ENCODE measurements around the gene WWTR1.

Gene WWTR1

DNA sequence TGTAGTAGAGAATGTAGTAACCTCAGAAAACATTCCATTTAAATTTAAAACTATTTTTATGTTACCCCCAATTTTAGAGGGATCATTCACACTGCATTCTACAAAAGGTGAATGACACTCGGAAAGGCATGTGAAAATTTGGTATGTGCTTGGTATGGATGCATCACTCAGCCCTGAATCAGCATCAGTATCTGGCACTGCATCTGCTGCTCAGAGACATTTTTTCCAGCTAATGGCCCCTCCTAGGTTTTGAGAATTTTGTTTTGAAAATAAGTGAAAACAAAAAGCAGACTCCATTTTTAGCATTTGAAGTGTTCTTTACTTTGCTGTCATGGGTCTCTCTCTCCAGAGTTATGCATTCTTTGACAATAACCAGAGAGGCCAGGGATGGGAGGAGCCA, 15.6 kb upstream of the WWTR1 start:
- H3K27ac ChIP-seq (ENCODE audit: low read depth, low read length) = no peak overlapping the region
- no peaks in the 10 kb centered on the region for H3K4me1 ChIP-seq (ENCODE audit: insufficient read depth, low read length)
- H3K27me3 ChIP-seq (ENCODE audit: control insufficient read depth in 1 of 2, insufficient read depth in 2 of 2, low read length in 2 of 2) = no peaks in the 10 kb centered on the region
- H3K36me3 ChIP-seq (ENCODE audit: insufficient read depth, low read length) = no peaks in the 10 kb centered on the region
- no peak overlapping the region for H3K9ac ChIP-seq (ENCODE audit: low read length)
- H3K4me3 ChIP-seq (ENCODE audit: low read depth in 1 of 2, low read length in 2 of 2) = no peak overlapping the region
- no peaks in the 10 kb centered on the region for H3K9me3 ChIP-seq (ENCODE audit: low read length)

DNA sequence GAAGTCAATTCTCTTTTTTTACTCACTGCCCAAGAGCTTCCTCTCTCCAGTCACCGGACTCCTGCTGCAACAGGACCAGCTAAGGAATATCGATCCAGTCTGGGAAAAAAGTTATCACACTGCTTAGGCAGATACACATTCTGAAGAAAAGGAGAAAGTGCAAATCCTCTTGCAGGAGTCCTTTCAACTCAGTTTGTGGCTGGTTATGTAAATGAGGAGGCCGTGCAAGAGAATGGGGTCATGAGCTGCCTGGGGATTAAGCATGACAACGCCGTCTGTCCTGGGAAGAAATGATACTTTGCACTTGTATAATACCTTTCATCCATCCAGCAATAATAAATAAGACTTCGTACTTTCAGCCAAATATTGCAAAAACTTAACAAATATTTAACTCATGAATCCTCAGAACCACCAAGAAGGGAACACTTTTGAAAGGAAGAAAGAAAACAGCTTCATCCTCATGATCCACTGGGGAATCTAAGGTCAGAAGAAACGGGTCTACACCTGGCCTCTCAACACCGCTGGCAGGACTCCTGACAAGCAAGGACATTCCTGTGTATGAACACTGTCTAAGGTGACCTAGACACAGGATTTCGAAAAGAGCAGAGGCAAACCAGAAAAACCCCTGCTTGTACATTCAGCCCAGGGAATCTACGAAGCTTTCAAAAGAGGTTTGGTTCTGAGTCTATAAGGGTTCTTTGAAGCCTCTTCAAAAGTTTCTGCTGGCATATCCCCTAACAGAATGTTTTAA, 13.1 kb upstream of the WWTR1 start:
- Histone ChIP-seq H3K27ac (ENCODE audit: low read depth, low read length) (no peak overlapping the region), H3K4me3 (ENCODE audit: low read depth in 1 of 2, low read length in 2 of 2) (no peak overlapping the region), H3K27me3 (ENCODE audit: control insufficient read depth in 1 of 2, insufficient read depth in 2 of 2, low read length in 2 of 2) (no peaks in the 10 kb centered on the region), H3K4me1 (ENCODE audit: insufficient read depth, low read length) (no peaks in the 10 kb centered on the region), H3K9me3 (ENCODE audit: low read length) (no peaks in the 10 kb centered on the region), H3K9ac (ENCODE audit: low read length) (no peak overlapping the region), H3K36me3 (ENCODE audit: insufficient read depth, low read length) (no peaks in the 10 kb centered on the region)

DNA sequence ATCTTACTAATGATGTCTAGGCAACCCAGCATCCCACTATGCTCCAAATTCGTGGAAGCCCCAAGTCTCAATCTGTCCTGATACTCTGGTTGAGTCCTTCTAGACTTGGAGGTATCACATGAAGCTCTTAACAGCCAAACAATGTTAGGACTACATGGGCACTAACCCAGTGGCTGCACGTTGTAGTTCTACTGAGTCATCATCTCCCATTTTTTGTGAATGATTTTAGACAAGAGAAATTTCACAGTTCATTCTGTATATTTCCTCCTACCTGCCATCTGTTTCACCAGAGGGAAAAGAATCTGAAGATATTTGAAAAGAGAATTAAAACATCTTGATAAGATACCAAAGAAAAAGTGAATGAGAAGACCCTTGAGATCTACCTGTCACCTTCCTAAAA, 9.8 kb upstream of the WWTR1 start:
- Histone ChIP-seq H3K27me3 (ENCODE audit: control insufficient read depth in 1 of 2, insufficient read depth in 2 of 2, low read length in 2 of 2) (no peaks in the 10 kb centered on the region), H3K4me3 (ENCODE audit: low read depth in 1 of 2, low read length in 2 of 2) (no peak overlapping the region), H3K36me3 (ENCODE audit: insufficient read depth, low read length) (no peaks in the 10 kb centered on the region), H3K9me3 (ENCODE audit: low read length) (no peaks in the 10 kb centered on the region), H3K4me1 (ENCODE audit: insufficient read depth, low read length) (no peaks in the 10 kb centered on the region), H3K9ac (ENCODE audit: low read length) (no peak overlapping the region), H3K27ac (ENCODE audit: low read depth, low read length) (no peak overlapping the region)

DNA sequence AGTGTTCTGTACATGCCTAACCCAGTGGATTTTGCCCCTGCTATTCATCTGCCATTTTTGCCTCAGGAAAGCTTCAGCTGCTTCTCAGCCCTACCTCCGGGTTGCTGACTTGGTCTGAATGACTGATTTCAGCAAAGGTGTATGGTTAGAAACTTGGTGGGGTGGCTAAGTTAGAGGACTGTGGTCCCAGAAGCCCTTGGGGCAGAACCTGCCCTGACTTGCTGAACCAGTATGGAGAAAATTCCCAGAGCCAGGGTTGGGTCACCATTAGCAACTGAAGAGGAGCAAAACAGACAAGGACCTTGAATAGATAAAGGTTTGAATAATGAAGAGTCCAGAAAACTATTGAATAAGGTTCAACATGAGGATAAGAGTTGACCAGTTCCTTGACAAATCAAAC, 6.1 kb upstream of the WWTR1 start:
- H3K9me3 ChIP-seq (ENCODE audit: low read length) = no peaks in the 10 kb centered on the region
- H3K9ac ChIP-seq (ENCODE audit: low read length) = no peak overlapping the region
- H3K27ac ChIP-seq (ENCODE audit: low read depth, low read length) = no peak overlapping the region
- H3K27me3 ChIP-seq (ENCODE audit: control insufficient read depth in 1 of 2, insufficient read depth in 2 of 2, low read length in 2 of 2) = no peaks in the 10 kb centered on the region
- H3K4me1 ChIP-seq (ENCODE audit: insufficient read depth, low read length) = peaks cover 11% of the 10 kb centered on the region
- no peak overlapping the region for H3K4me3 ChIP-seq (ENCODE audit: low read depth in 1 of 2, low read length in 2 of 2)
- H3K36me3 ChIP-seq (ENCODE audit: insufficient read depth, low read length) = no peaks in the 10 kb centered on the region

DNA sequence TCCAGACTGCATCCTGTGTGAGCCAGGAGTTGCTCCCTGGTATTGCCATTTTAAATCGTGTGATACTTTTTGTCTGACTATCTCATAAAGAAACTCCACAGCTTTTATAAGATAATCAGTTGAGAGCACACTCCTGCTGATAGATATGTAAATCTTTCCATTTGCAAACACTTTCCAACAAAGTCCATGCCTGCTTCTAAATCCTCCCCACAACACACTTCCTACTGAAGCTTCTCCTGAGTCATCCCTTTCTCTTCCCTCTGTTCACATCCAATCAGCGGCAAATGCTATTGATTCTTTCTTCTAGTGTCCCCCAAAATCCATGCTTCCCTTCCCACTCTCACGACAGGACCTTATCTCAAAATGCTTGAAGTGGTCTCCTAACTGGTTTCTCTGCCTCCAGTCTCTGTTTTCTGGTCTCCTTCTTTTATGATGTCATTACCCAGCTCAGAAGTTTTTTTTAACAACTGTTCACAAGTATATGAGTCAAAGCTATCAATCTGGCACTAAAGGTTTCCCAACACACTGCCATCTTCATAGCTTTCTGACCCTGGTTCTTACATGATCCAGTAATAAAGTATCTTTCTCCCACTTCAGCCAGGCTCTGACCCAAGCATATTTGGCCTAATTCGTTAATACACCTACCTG, 4.5 kb upstream of the WWTR1 start:
- Histone ChIP-seq H3K4me1 (ENCODE audit: insufficient read depth, low read length) (peaks cover 16% of the 10 kb centered on the region), H3K27ac (ENCODE audit: low read depth, low read length) (no peak overlapping the region), H3K9me3 (ENCODE audit: low read length) (no peaks in the 10 kb centered on the region), H3K36me3 (ENCODE audit: insufficient read depth, low read length) (no peaks in the 10 kb centered on the region), H3K27me3 (ENCODE audit: control insufficient read depth in 1 of 2, insufficient read depth in 2 of 2, low read length in 2 of 2) (no peaks in the 10 kb centered on the region), H3K9ac (ENCODE audit: low read length) (no peak overlapping the region), H3K4me3 (ENCODE audit: low read depth in 1 of 2, low read length in 2 of 2) (no peak overlapping the region)

DNA sequence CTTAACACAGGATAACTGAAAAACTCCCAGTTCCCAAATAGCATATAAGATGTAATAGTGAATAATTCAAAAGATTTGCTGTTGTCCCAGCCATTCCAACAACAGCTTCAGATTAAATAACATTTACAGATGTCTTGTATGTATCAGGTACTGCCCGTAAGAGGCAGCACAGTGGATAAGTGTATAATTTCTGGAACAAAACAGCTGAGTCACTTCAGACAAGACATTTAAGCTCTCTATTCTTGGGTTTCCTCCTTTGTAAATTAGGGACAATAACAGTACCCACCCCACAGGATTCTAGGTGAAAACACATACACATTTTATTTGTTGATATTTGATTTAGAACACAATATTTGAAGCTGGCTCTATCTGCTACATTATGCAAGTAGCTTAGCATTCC, 2.6 kb upstream of the WWTR1 start:
- Histone ChIP-seq H3K4me3 (ENCODE audit: low read depth in 1 of 2, low read length in 2 of 2) (no peak overlapping the region), H3K36me3 (ENCODE audit: insufficient read depth, low read length) (no peaks in the 10 kb centered on the region), H3K4me1 (ENCODE audit: insufficient read depth, low read length) (peaks cover 16% of the 10 kb centered on the region), H3K9ac (ENCODE audit: low read length) (no peak overlapping the region), H3K27me3 (ENCODE audit: control insufficient read depth in 1 of 2, insufficient read depth in 2 of 2, low read length in 2 of 2) (no peaks in the 10 kb centered on the region), H3K9me3 (ENCODE audit: low read length) (no peaks in the 10 kb centered on the region), H3K27ac (ENCODE audit: low read depth, low read length) (peak overlapping the region; percentile 98)

DNA sequence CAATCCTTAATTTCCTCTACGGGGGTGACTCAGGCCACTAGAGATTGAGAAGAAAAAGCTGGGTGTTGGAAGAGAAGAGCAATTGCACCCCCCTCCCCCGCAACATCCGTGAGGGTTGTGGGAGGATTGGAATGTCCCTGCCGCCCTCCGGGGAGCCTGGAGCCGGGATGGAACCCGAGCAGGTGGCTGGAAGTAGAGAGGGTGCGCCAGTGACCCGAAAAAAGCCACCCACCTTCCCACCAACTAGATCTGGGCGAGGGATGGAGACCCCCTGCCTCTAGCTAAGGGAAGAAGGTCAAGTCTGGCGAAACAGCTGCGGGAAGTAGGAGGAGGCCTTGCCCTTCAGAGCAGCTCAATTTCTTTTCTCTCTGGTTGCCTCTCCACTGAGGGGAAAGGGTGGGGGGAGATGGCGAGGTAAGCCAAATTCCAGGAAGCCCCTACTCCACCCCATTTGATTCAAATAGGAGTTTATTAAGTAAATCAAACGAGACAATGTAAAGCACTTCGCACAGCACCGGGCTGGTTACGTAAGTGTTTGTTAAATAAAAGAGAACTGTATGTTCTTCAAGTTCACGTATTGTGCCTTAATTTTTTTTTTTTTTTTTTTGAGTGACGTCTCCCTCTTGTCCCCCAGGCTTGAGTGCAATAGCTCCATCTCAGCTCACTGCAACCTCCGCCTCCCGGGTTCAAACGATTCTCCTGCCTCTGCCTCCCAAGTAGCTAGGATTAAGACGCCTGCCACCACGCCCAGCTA, 1.1 kb upstream of the WWTR1 start:
- peak overlapping the region; percentile 98 for H3K27ac ChIP-seq (ENCODE audit: low read depth, low read length)
- H3K9ac ChIP-seq (ENCODE audit: low read length) = peak overlapping the region; percentile 91
- H3K4me3 ChIP-seq (ENCODE audit: low read depth in 1 of 2, low read length in 2 of 2) = peak overlapping the region; percentile 12 to 77
- H3K36me3 ChIP-seq (ENCODE audit: insufficient read depth, low read length) = no peaks in the 10 kb centered on the region
- peaks cover 22% of the 10 kb centered on the region for H3K4me1 ChIP-seq (ENCODE audit: insufficient read depth, low read length)
- no peaks in the 10 kb centered on the region for H3K9me3 ChIP-seq (ENCODE audit: low read length)
- no peaks in the 10 kb centered on the region for H3K27me3 ChIP-seq (ENCODE audit: control insufficient read depth in 1 of 2, insufficient read depth in 2 of 2, low read length in 2 of 2)

DNA sequence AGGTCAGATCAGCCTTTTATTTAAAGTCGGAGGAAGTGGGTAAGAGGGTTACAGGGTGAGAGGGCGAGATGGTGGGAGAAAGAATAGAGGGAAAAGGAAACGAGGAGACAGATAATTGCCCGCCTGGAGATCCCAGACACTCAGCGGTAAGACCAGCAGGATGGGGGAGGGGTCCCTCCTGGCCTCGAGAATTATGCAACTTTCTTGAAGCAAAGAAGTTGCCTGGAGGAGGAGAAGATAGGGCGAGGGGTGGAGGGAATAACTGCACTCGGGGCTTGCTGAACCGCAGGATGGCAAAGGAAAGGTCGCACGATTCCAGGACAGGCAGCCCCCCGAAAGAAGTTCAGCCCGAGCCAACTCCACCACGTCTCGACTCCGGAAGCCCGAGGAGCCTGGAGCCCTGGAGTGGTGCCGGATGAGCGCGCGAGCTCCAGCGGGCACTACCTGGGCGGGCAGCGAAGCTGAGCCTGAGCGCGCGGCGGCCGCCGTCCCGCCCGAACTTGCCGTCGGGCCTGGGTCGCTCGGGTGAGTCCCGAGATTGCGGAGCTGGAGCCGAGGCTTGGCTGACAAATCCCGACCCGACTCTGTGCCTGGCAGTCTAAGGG, 402 bp downstream of the WWTR1 start:
- Histone ChIP-seq H3K4me1 (ENCODE audit: insufficient read depth, low read length) (peaks cover 36% of the 10 kb centered on the region), H3K9ac (ENCODE audit: low read length) (peak overlapping the region; percentile 91), H3K36me3 (ENCODE audit: insufficient read depth, low read length) (no peaks in the 10 kb centered on the region), H3K27ac (ENCODE audit: low read depth, low read length) (peak overlapping the region; percentile 98), H3K27me3 (ENCODE audit: control insufficient read depth in 1 of 2, insufficient read depth in 2 of 2, low read length in 2 of 2) (no peaks in the 10 kb centered on the region), H3K4me3 (ENCODE audit: low read depth in 1 of 2, low read length in 2 of 2) (peak overlapping the region; percentile 77 to 88), H3K9me3 (ENCODE audit: low read length) (no peaks in the 10 kb centered on the region)

DNA sequence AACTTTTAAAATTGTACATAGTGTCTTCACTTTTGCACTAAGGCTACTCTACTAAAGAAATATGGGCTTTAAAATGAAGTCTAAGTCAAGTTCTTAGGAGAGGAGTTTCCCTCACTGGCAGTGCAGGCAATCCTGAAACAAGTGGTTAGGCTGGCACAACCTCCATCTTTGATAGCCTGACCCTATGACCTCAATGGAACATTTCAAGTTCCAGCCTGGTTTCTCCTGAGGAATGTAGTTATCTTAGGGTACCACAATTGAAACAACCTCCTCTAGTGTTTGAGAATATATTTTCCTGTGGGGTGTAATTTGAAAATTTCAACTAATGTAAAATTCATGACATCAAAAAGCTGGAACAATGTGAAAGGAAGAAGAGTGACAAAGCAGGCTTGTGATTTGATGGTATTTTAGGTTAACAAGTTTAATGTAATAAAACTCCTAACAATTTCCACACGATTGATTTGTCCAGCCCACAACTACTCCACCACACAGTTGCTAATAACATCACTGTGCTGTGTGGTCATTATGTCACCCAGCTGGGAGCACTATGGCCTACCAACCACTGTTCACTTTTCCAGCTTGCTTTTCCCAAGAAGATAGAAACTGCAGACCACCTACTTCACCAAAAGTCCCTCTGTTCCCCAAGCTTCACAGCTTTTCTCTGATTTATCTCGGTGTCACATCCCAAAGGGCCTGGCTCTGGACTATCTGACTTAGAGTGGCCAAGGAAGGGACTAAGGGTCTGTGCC, 1.8 kb downstream of the WWTR1 start:
- Histone ChIP-seq H3K36me3 (ENCODE audit: insufficient read depth, low read length) (peaks cover 5% of the 10 kb centered on the region), H3K9ac (ENCODE audit: low read length) (peak overlapping the region; percentile 91), H3K4me3 (ENCODE audit: low read depth in 1 of 2, low read length in 2 of 2) (peak overlapping the region; percentile 77 to 88), H3K9me3 (ENCODE audit: low read length) (no peaks in the 10 kb centered on the region), H3K4me1 (ENCODE audit: insufficient read depth, low read length) (peaks cover 41% of the 10 kb centered on the region), H3K27ac (ENCODE audit: low read depth, low read length) (peak overlapping the region; percentile 98), H3K27me3 (ENCODE audit: control insufficient read depth in 1 of 2, insufficient read depth in 2 of 2, low read length in 2 of 2) (no peaks in the 10 kb centered on the region)

DNA sequence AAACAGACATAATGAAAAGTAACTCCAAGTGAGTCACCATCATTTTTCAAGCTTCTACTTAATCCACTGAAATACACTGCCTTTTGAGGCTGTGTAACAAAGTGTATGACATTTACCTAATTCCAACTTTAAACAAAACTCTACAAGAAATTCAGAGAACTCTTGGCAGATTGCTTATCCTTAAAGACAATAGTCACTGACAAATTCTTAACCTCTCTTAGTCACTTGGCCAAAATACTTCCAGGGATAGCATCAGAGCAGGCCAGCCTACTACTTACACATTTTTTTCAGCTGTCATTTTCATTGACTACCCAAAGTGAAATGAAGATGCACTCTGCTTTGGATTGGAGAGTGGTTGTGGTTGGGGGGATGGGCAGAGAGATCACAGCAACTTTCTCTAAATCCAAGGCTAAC, 3.6 kb downstream of the WWTR1 start:
- H3K9ac ChIP-seq (ENCODE audit: low read length) = no peak overlapping the region
- peaks cover 17% of the 10 kb centered on the region for H3K36me3 ChIP-seq (ENCODE audit: insufficient read depth, low read length)

DNA sequence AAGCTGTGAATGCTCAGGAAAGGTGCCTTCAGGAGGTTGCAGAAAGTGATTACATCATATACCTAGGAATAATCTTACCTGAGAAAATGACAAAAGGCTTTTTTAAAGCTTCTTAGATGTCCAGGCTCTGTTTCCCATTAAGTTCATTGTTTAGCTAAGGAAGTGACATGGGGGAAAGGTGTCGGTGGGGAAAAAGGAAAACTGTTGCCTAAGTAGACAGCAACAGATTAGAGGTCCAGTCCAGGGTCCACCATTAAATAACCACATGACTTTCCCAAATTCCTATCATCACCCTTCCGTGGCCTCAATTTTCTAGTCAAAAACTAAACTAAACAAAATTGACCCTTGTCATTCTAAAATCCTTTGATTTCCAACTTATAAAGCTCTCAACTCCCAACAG, 4.3 kb downstream of the WWTR1 start:
- Histone ChIP-seq H3K4me1 (ENCODE audit: insufficient read depth, low read length) (peaks cover 48% of the 10 kb centered on the region), H3K4me3 (ENCODE audit: low read depth in 1 of 2, low read length in 2 of 2) (peak overlapping the region in 1 of 2 donors; percentile 4), H3K36me3 (ENCODE audit: insufficient read depth, low read length) (peaks cover 18% of the 10 kb centered on the region), H3K9ac (ENCODE audit: low read length) (no peak overlapping the region), H3K9me3 (ENCODE audit: low read length) (no peaks in the 10 kb centered on the region), H3K27ac (ENCODE audit: low read depth, low read length) (no peak overlapping the region), H3K27me3 (ENCODE audit: control insufficient read depth in 1 of 2, insufficient read depth in 2 of 2, low read length in 2 of 2) (no peaks in the 10 kb centered on the region)

More for the DNA sequence above, 3.6 kb downstream of the WWTR1 start:
- Histone ChIP-seq H3K27me3 (ENCODE audit: control insufficient read depth in 1 of 2, insufficient read depth in 2 of 2, low read length in 2 of 2) (no peaks in the 10 kb centered on the region), H3K9me3 (ENCODE audit: low read length) (no peaks in the 10 kb centered on the region), H3K4me1 (ENCODE audit: insufficient read depth, low read length) (peaks cover 49% of the 10 kb centered on the region), H3K27ac (ENCODE audit: low read depth, low read length) (peak overlapping the region; percentile 61), H3K4me3 (ENCODE audit: low read depth in 1 of 2, low read length in 2 of 2) (peak overlapping the region; percentile 16 to 49)

Measured in muscle layer of colon (tissue), 2 donors.